Muscle of back (tissue), 11 donors: ENCODE data around the gene MICOS13. TPM values are rescaled to one million over a fixed set of nuclear protein-coding genes. Genes with fewer than 3 reads are reported as not detected.

Experiments
- DNase-seq, 3 donors: peaks; one replicate each; pipeline versions ENCODE4 v3.0.0 to v3.0.0-alpha.2; 2013
- polyA plus RNA-seq, 10 donors: library from polyadenylated mRNA; unstranded; fragments of 120-200 nt; gene quantifications; one replicate each; pipeline ENCODE4 v1.2.1, GENCODE V29; 2013; ENCODE audit not compliant: insufficient read length in 10 of 10

Gene MICOS13
- polyA plus RNA-seq, 10 donors: 63.9 to 112 (median 74.4) TPM

- no peak for DNase-seq
Measured at GRCh38 chr19:5672708-5673459, 7.4 kb downstream of the MICOS13 start.

DNA sequence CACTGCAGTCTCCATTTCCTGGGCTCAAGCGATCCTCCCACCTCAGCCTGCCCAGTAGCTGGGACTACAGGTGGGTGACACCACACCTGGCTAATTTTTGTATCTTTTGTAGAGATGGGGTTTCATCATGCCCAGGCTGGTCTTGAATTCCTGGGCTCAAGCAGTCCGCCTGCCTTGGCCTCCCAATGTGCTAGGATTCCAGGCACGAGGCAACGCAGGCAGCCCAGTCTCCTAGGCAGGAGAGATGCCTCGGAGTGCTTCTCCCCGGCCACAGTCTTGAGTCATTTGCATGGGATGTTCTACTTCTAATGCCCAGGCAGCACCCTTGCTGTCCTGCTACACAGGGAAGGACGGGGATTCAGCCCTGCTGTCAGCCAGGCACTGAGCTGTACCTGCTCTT, 8.7 kb downstream of the MICOS13 start:
- no peak for DNase-seq

DNA sequence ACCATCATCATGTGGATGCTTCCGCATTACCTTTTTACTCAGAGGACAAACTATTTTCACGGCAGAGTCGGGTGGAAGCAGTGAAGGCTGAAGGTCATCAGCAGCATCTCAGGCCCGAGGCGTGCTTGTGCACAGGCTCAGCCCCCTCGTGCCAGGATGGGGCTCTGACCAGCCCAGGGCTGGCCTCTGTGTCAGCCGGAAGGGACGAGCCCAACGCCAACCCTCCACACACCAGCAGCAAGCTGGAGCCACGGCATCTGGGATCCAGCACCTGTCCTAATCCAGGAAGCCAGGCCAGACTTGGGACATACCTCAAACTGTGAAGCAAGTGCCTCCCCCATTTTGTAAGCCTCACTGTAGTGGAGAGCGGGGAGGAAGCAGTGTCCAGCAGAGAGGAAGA, 11.1 kb downstream of the MICOS13 start:
- DNase-seq: no peak

DNA sequence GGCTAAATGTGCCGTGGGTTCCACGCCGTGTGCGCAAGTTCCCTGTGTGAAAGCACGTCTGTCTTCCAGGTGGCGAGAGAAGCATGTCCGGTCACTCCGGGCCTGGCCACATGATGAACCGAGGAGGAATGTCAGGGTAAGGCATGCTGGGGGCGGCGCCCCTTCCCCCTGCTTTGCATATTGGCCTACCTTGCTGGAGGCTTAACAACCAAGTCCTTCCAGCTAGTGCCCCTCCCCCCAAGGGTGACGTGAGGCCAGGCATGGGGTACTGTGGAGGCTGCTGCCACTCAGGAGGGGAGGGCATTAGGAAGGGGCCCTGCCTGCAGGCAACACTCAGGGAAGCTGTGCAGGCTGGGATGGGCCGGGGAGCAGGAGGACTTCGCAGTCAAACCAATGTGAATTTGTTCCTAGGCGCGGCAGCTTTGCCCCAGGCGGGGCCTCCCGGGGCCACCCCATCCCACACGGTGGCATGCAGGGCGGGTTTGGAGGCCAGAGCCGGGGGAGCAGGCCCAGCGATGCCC, 12.5 kb downstream of the MICOS13 start:
- DNase-seq: no peak

DNA sequence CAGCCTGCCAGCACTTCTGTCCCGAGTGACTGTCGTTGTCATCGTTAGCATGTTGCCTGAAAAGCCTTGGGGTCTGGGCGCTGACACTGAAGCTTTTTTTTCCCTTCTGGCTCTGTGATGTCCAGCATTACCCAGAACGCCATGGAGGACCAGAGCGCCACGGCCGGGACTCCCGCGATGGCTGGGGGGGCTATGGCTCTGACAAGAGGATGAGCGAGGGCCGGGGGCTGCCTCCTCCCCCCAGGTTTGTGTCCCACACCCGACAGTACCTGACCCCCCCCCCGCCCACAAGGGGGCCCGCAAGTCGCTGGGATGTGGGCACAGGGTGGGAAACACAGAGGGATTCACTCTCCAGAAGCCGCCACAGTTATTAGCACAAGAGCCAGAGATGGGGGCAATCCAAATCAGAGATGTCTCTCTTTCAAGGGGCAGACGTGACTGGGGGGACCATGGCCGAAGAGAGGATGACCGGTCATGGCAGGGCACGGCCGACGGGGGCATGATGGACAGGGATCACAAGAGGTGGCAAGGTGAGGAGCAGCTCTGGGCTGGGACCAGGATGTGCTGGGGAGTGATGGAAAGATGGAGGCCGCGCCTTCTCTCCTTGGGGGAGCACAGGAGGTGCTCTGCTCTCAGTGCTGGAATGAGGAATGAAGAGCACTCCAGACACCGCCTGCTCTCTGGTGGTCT, 13.2 kb downstream of the MICOS13 start:
- DNase-seq: no peak

GRCh38 chr19:5665781-5666513, 14.4 kb downstream of the MICOS13 start:
- DNase-seq: no peak

DNA sequence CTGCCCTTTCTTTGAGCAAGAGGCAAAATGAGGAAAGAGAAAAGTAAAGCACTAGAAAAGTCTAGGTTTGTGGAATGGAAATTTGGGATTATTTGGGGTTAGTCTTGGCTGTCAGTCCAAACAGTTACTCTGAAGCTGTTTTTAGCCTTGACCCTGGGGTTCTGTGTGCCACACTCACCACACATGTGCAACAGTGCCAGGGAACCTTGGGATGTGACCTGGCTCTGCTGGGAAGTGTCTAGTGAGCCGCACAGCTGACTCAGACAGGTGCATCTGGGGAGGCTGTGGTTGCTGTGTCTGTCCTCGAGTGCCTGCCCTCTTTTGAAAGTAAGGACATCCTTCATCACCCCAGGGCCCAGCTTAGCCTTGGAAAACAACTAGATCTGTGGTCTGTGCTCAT, 15.8 kb downstream of the MICOS13 start:
- DNase-seq: no peak

DNA sequence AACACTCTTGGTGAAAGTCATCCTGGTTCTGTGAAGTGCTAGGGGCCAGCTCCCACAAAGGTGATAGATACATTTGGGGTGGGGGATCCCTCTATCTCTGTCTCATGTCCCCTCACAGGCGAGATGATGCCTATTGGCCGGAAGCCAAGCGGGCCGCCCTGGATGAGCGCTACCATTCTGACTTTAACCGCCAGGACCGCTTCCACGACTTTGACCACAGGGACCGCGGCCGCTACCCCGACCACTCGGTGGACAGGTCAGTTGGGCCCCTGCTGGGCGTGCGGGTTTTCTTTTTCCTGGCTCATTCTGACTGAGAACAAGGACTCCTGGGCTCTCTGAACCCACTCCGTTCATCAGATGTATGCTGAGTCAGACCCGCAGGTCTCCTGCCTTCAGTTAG, 16.4 kb downstream of the MICOS13 start:
- no peak for DNase-seq

DNA sequence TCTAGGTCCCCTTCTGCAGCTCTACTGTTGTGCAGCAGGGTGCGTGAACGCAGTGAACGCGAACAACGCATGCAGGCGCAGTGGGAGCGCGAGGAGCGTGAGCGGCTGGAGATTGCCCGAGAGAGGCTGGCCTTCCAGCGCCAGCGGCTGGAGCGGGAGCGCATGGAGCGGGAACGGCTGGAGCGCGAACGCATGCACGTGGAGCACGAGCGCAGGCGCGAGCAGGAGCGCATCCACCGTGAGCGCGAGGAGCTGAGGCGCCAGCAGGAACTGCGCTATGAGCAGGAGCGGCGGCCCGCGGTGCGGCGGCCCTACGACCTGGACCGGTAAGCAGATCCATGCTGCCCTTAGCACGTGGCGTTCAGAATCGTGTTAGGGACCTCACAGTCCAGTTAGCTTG, 18.8 kb downstream of the MICOS13 start:
- no peak for DNase-seq

GRCh38 chr19:5655412-5655811, 24.9 kb downstream of the MICOS13 start:
- DNase-seq: no peak

GRCh38 chr19:5654931-5655330, 25.4 kb downstream of the MICOS13 start:
- no peak for DNase-seq

- no peak for DNase-seq
Measured at GRCh38 chr19:5652261-5652660, 28.1 kb downstream of the MICOS13 start.

DNA sequence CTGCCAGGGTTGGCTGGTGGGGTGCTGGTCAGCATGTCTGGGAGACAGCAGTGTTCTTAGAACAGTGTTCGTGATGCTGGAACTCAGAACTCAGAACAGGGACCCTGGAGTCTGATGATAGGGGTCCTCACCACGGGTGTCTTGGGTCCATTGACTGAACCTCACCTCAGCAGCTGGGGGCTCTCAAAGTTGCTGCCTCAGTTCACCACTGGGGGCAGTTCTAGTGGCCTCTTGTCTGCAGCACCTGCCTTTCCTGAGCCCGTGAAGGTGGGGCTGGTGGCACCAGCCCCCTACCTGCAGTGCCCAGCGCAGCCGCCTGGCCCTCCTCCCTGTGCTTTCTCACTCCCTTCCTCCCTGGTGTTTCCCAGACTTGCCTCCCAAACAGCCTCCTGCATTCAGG, 29.0 kb downstream of the MICOS13 start:
- no peak for DNase-seq

GRCh38 chr19:5648464-5648863, 31.9 kb downstream of the MICOS13 start:
- DNase-seq: no peak

DNA sequence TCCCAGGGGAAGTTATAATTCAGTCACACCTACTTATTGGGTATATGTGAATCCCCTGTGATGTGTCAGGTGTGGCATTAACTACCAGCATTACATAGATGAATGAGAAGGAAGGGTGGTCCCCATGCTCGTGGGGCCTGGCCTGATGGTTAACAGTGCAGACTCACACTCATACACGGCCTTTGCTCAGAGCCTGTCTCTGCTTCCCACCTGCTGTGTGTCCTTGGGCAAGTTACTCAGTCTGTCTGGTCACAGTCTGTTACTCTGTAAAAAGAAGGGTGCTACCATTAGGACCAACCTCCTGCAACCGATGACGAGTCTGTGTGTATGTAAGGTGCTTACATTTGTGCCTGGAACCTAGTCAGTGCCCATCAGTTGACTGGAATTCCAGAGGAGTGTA, 33.6 kb downstream of the MICOS13 start:
- DNase-seq: no peak

DNA sequence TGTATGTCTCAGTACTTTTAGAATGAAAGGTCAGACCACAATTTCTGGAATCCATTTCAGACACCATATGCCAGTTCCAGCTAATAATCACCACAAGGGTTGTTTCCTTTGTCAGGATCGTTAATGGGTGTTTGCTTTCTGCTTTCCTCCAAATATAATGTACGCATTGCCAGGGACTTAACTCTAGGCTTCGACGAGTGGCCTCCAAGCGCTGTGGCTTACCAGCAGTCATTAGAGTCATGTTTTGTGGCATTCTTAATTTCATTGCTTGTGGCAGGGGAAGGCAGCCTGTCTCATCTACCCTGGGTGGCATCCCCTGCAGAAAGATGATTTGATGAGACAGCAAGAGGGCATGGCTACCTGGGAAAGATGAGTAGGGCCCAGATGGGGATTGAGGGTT, 34.9 kb downstream of the MICOS13 start:
- no peak for DNase-seq

GRCh38 chr19:5644037-5644436, 36.3 kb downstream of the MICOS13 start:
- DNase-seq: no peak

- no peak for DNase-seq
Measured at GRCh38 chr19:5643060-5643459, 37.3 kb downstream of the MICOS13 start.

GRCh38 chr19:5642204-5642603, 38.1 kb downstream of the MICOS13 start:
- no peak for DNase-seq

- no peak for DNase-seq
Measured at GRCh38 chr19:5641171-5641570, 39.1 kb downstream of the MICOS13 start.

DNA sequence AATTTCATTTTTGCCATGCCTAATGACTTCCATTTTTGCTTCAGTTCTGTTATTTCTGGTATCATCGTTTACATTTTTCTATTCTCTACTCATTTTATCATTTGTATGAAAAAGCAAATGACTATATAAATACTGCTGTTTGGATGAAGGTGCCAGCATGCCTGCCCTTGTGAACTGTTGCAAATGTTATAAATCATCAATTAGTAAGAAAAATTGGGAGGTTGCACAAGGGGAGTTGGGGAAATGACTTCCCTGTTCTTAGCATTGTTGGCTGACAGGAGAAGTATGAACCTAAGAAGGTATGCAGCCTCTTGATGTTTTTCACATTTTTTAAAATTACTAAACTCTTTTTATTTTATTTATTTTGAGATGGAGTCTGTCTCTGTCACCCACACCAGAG, 42.3 kb downstream of the MICOS13 start:
- DNase-seq: no peak

GRCh38 chr19:5635427-5635826, 44.9 kb downstream of the MICOS13 start:
- no peak for DNase-seq

DNA sequence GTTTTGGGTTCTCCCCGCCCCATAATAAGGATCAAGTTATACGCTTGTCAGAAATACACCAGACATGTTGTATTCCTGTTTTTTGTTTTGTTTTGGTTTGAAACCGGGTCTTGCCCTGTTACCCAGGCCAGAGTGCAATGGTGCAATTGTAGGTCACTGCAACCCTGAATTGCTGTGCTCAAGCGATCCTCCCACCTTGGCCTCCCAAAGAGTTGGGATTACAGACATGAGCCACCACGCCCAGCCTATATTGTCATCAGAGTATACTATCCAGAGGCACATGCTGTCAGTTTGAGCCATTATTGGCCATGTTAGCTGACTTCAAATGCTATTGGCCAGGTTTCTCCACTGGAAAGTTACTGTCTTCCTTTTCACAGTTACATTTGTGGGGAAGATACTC, 47.7 kb downstream of the MICOS13 start:
- no peak for DNase-seq
